Mucosa of stomach (tissue), 1 donor: ENCODE results near the gene DENND2A.
"Not testable (repeated sequence)": the region's sequence is repeated elsewhere in the genome, so short reads cannot be mapped to it uniquely, and the experiment has no call there.

Source experiments
- H3K27me3 ChIP-seq: one replicate; pipeline ENCODE4 v1.7.0; 2013; ENCODE audit warnings: mild to moderate bottlenecking, low read length; ENCODE audit not compliant: control insufficient read depth, insufficient read depth
- H3K36me3 ChIP-seq: one replicate; pipeline ENCODE4 v1.7.0; 2013; ENCODE audit warnings: low read length; ENCODE audit not compliant: control insufficient read depth, insufficient read depth
- H3K4me1 ChIP-seq: one replicate; pipeline ENCODE4 v1.7.0; 2013; ENCODE audit warnings: mild to moderate bottlenecking, low read length; ENCODE audit not compliant: control insufficient read depth, insufficient read depth
- H3K4me3 ChIP-seq: one replicate; pipeline ENCODE4 v1.7.0; 2013; ENCODE audit warnings: low read length
- H3K9ac ChIP-seq: one replicate; pipeline ENCODE4 v1.7.0; 2013; ENCODE audit warnings: mild to moderate bottlenecking, low read length, moderate library complexity
- H3K9me3 ChIP-seq: one replicate; pipeline ENCODE4 v1.7.0; 2013; ENCODE audit warnings: mild to moderate bottlenecking, low read length, moderate library complexity; ENCODE audit not compliant: control insufficient read depth
- donor health status: Pancreatic carcinoma.

DENND2A gene

GRCh38 chr7:140540136-140540777, 100.4 kb downstream of the DENND2A start:
- Histone ChIP-seq H3K9me3 (no peaks in the 10 kb centered on the region), H3K4me1 (peaks cover 17% of the 10 kb centered on the region), H3K27me3 (peaks cover 3% of the 10 kb centered on the region), H3K36me3 (no peaks in the 10 kb centered on the region), H3K9ac (no peak overlapping the region), H3K4me3 (no peak overlapping the region)

- Histone ChIP-seq H3K4me3 (no peak overlapping the region), H3K4me1 (peaks cover 17% of the 10 kb centered on the region), H3K9ac (no peak overlapping the region), H3K9me3 (no peaks in the 10 kb centered on the region), H3K27me3 (peaks cover 3% of the 10 kb centered on the region), H3K36me3 (no peaks in the 10 kb centered on the region)
Observed at GRCh38 chr7:140539461-140539860, 101.2 kb downstream of the DENND2A start.

GRCh38 chr7:140537750-140538482, 102.7 kb downstream of the DENND2A start:
- H3K4me3 ChIP-seq, result no peak overlapping the region
- H3K27me3 ChIP-seq, result peaks cover 3% of the 10 kb centered on the region
- H3K9ac ChIP-seq, result no peak overlapping the region
- no peaks in the 10 kb centered on the region for H3K36me3 ChIP-seq
- H3K9me3 ChIP-seq, result no peaks in the 10 kb centered on the region
- peaks cover 17% of the 10 kb centered on the region for H3K4me1 ChIP-seq

- Histone ChIP-seq H3K27me3 (no peaks in the 10 kb centered on the region), H3K9me3 (no peaks in the 10 kb centered on the region), H3K4me3 (no peak overlapping the region), H3K9ac (no peak overlapping the region), H3K4me1 (no peaks in the 10 kb centered on the region), H3K36me3 (no peaks in the 10 kb centered on the region)
Observed at GRCh38 chr7:140534743-140535142, 105.9 kb downstream of the DENND2A start.

GRCh38 chr7:140533394-140533872, 107.2 kb downstream of the DENND2A start:
- H3K36me3 ChIP-seq, result no peaks in the 10 kb centered on the region
- no peak overlapping the region for H3K4me3 ChIP-seq
- H3K9ac ChIP-seq, result no peak overlapping the region
- no peaks in the 10 kb centered on the region for H3K4me1 ChIP-seq
- H3K27me3 ChIP-seq, result no peaks in the 10 kb centered on the region
- H3K9me3 ChIP-seq, result no peaks in the 10 kb centered on the region

- not testable (repeated sequence) for H3K27me3 ChIP-seq, H3K9ac ChIP-seq, H3K36me3 ChIP-seq, H3K4me1 ChIP-seq, H3K4me3 ChIP-seq, H3K9me3 ChIP-seq
Observed at GRCh38 chr7:140529428-140529827, 111.2 kb downstream of the DENND2A start.

- no peaks in the 10 kb centered on the region for H3K4me1 ChIP-seq
- no peaks in the 10 kb centered on the region for H3K27me3 ChIP-seq
- no peaks in the 10 kb centered on the region for H3K9me3 ChIP-seq
- H3K9ac ChIP-seq, result no peak overlapping the region
- no peak overlapping the region for H3K4me3 ChIP-seq
- no peaks in the 10 kb centered on the region for H3K36me3 ChIP-seq
Observed at GRCh38 chr7:140526787-140527664, 113.6 kb downstream of the DENND2A start.

- H3K9me3 ChIP-seq, result no peaks in the 10 kb centered on the region
- H3K4me1 ChIP-seq, result no peaks in the 10 kb centered on the region
- H3K36me3 ChIP-seq, result no peaks in the 10 kb centered on the region
- no peak overlapping the region for H3K4me3 ChIP-seq
- H3K27me3 ChIP-seq, result no peaks in the 10 kb centered on the region
- no peak overlapping the region for H3K9ac ChIP-seq
Observed at GRCh38 chr7:140526214-140526613, 114.4 kb downstream of the DENND2A start.

GRCh38 chr7:140525743-140526142, 114.9 kb downstream of the DENND2A start:
- Histone ChIP-seq H3K4me3 (no peak overlapping the region), H3K4me1 (no peaks in the 10 kb centered on the region), H3K27me3 (no peaks in the 10 kb centered on the region), H3K36me3 (no peaks in the 10 kb centered on the region), H3K9me3 (no peaks in the 10 kb centered on the region), H3K9ac (no peak overlapping the region)

- Histone ChIP-seq H3K4me3 (no peak overlapping the region), H3K9ac (no peak overlapping the region), H3K27me3 (no peaks in the 10 kb centered on the region), H3K36me3 (no peaks in the 10 kb centered on the region), H3K9me3 (no peaks in the 10 kb centered on the region), H3K4me1 (peaks cover 5% of the 10 kb centered on the region)
Observed at GRCh38 chr7:140521421-140521820, 119.2 kb downstream of the DENND2A start.

GRCh38 chr7:140519007-140519399, 121.6 kb downstream of the DENND2A start:
- no peak overlapping the region for H3K4me3 ChIP-seq
- peaks cover 5% of the 10 kb centered on the region for H3K4me1 ChIP-seq
- H3K9ac ChIP-seq, result no peak overlapping the region
- H3K27me3 ChIP-seq, result no peaks in the 10 kb centered on the region
- H3K36me3 ChIP-seq, result no peaks in the 10 kb centered on the region
- no peaks in the 10 kb centered on the region for H3K9me3 ChIP-seq
